ENCODE data around the gene SMIM41.

The SMIM41 gene

GRCh38 chr12:52079576-52080402, at the start of gene SMIM41:
Gene SMIM41, plus strand, starts transcription at chr12:52079704. Its CDS starts 76 bp downstream, at chr12:52079780.
- H3K4me3 ChIP-seq = peak within 1 kb of the TSS; percentile 44
- H3K27ac ChIP-seq = peak within 1 kb of the TSS in 1 of 2 donors; percentile 85
- peak; percentile 60 for DNase-seq (ENCODE audit: low spot score)
- TF ChIP-seq CTCF (IDR thresholded peaks at IDR 0.05) = no peak

GRCh38 chr12:52032446-52032803, 47.1 kb upstream of the SMIM41 start:
- no peak for DNase-seq (ENCODE audit: low spot score)
- peak overlapping the region; percentile 63 for H3K4me3 ChIP-seq
- H3K27ac ChIP-seq = peak overlapping the region; percentile 89 to 94
- no peak for TF ChIP-seq CTCF (IDR thresholded peaks at IDR 0.05)

- peak overlapping the region; percentile 89 to 94 for H3K27ac ChIP-seq
- DNase-seq (ENCODE audit: low spot score) = peak; percentile 100
- peak overlapping the region; percentile 63 for H3K4me3 ChIP-seq
- TF ChIP-seq CTCF (IDR thresholded peaks at IDR 0.05) = no peak
Measured at GRCh38 chr12:52032804-52033445, 46.6 kb upstream of the SMIM41 start.

- no peak for DNase-seq (ENCODE audit: low spot score)
- H3K27ac ChIP-seq = peak overlapping the region; percentile 89 to 94
- no peak for TF ChIP-seq CTCF (IDR thresholded peaks at IDR 0.05)
- peak overlapping the region; percentile 63 for H3K4me3 ChIP-seq
Measured at GRCh38 chr12:52033446-52034140, 45.9 kb upstream of the SMIM41 start.

GRCh38 chr12:52035190-52035589, 44.3 kb upstream of the SMIM41 start:
- TF ChIP-seq CTCF (IDR thresholded peaks at IDR 0.05) = no peak
- no peak overlapping the region for H3K4me3 ChIP-seq
- peak overlapping the region; percentile 91 to 99 for H3K27ac ChIP-seq
- DNase-seq (ENCODE audit: low spot score) = no peak

- DNase-seq (ENCODE audit: low spot score) = no peak
- no peak for TF ChIP-seq CTCF (IDR thresholded peaks at IDR 0.05)
- no peak overlapping the region for H3K4me3 ChIP-seq
- peak overlapping the region; percentile 91 to 99 for H3K27ac ChIP-seq
Measured at GRCh38 chr12:52035926-52036325, 43.6 kb upstream of the SMIM41 start.

Data from coronary artery (tissue), 2 donors.